GM12873 (cell line): ENCODE measurements around the gene TIMMDC1.

Experiments
- CTCF ChIP-seq: IDR thresholded peaks from 2 replicates; pipeline ENCODE4 v1.5.1; 2012; ENCODE audit warnings: low read depth, mild to moderate bottlenecking, moderate library complexity, low read length, control low read depth; ENCODE audit not compliant: insufficient read depth; ENCODE audit errors: missing control alignments

TIMMDC1 gene

GRCh38 chr3:119508172-119508845, 10.0 kb downstream of the TIMMDC1 start:
- TF ChIP-seq CTCF: no peak

- no peak for TF ChIP-seq CTCF
These were observed 12.3 kb downstream of the TIMMDC1 start for GRCh38 chr3:119510690-119511089.

- no peak for TF ChIP-seq CTCF
These were observed 16.3 kb downstream of the TIMMDC1 start for GRCh38 chr3:119514637-119515036.

- no peak for TF ChIP-seq CTCF
These were observed 18.8 kb downstream of the TIMMDC1 start for GRCh38 chr3:119517112-119517511.

GRCh38 chr3:119518026-119518425, 19.7 kb downstream of the TIMMDC1 start:
- no peak for TF ChIP-seq CTCF

- peak; percentile 33 for TF ChIP-seq CTCF
These were observed 26.8 kb downstream of the TIMMDC1 start for GRCh38 chr3:119524931-119525662.

GRCh38 chr3:119527714-119528113, 29.4 kb downstream of the TIMMDC1 start:
- no peak for TF ChIP-seq CTCF
